HCEC 1CT (cell line): ENCODE results near the gene YPEL1.
"Not testable (repeated sequence)": the region's sequence is repeated elsewhere in the genome, so short reads cannot be mapped to it uniquely, and the experiment has no call there.

Source experiments
- DNase-seq: peaks from one replicate; pipeline ENCODE4 v3.0.0-alpha.2; 2017

The YPEL1 gene

GRCh38 chr22:21681566-21682370 is 53.8 kb downstream of the YPEL1 start:
- DNase-seq = no peak

- no peak for DNase-seq
These were observed 54.6 kb downstream of the YPEL1 start for GRCh38 chr22:21680830-21681565.

- no peak for DNase-seq
These were observed 56.2 kb downstream of the YPEL1 start for GRCh38 chr22:21679383-21679782.

GRCh38 chr22:21678842-21679241 is 56.8 kb downstream of the YPEL1 start:
- DNase-seq = not testable (repeated sequence)

- no peak for DNase-seq
These were observed 57.8 kb downstream of the YPEL1 start for GRCh38 chr22:21677606-21678443.

- no peak for DNase-seq
These were observed 60.9 kb downstream of the YPEL1 start for GRCh38 chr22:21674638-21675245.

- no peak for DNase-seq
These were observed 61.9 kb downstream of the YPEL1 start for GRCh38 chr22:21673534-21674321.

GRCh38 chr22:21672107-21672629 is 63.4 kb downstream of the YPEL1 start:
- DNase-seq = no peak

GRCh38 chr22:21669026-21669425 is 66.6 kb downstream of the YPEL1 start:
- DNase-seq = no peak

- DNase-seq = no peak
These were observed 68.8 kb downstream of the YPEL1 start for GRCh38 chr22:21666786-21667185.

- DNase-seq = no peak
These were observed 70.3 kb downstream of the YPEL1 start for GRCh38 chr22:21665047-21665851.

- DNase-seq = no peak
These were observed 71.9 kb downstream of the YPEL1 start for GRCh38 chr22:21663738-21664137.

GRCh38 chr22:21661991-21662390 is 73.6 kb downstream of the YPEL1 start:
- no peak for DNase-seq

- DNase-seq = no peak
These were observed 74.7 kb downstream of the YPEL1 start for GRCh38 chr22:21660904-21661303.

GRCh38 chr22:21659864-21660525 is 75.6 kb downstream of the YPEL1 start:
- DNase-seq = no peak

GRCh38 chr22:21657360-21658032 is 78.1 kb downstream of the YPEL1 start:
- no peak for DNase-seq

- no peak for DNase-seq
These were observed 78.6 kb downstream of the YPEL1 start for GRCh38 chr22:21657020-21657359.

- no peak for DNase-seq
These were observed 82.7 kb downstream of the YPEL1 start for GRCh38 chr22:21652547-21653545.
